GM11168 (cell line): ENCODE data around the gene DDIT3.
"Not testable (repeated sequence)": the region's sequence is repeated elsewhere in the genome, so short reads cannot be mapped to it uniquely, and the experiment has no call there.

Source experiments
- in situ Hi-C: fragments of 300-500 bp; cut with MboI; formaldehyde crosslinking; loops from one replicate; pipeline ENCODE4 v1.12.0; 2022; ENCODE audit warnings: low sequenced_read_pairs; ENCODE audit not compliant: unreplicated experiment

The DDIT3 gene

GRCh38 chr12:57514720-57515407, 5.5 kb downstream of the DDIT3 start:
- in situ Hi-C loops: no loop called here

GRCh38 chr12:57514246-57514645, 6.1 kb downstream of the DDIT3 start:
- in situ Hi-C loops: not testable (repeated sequence)

- in situ Hi-C loops: not testable (repeated sequence)
Measured at GRCh38 chr12:57513677-57514076, 6.6 kb downstream of the DDIT3 start.

GRCh38 chr12:57513266-57513665, 7.0 kb downstream of the DDIT3 start:
- in situ Hi-C loops: no loop called here

GRCh38 chr12:57512665-57513064, 7.6 kb downstream of the DDIT3 start:
- in situ Hi-C loops: no loop called here

GRCh38 chr12:57511588-57512325, 8.6 kb downstream of the DDIT3 start:
- in situ Hi-C loops: no loop called here

- in situ Hi-C loops: no loop called here
Measured at GRCh38 chr12:57511161-57511560, 9.2 kb downstream of the DDIT3 start.

GRCh38 chr12:57507796-57508195, 12.5 kb downstream of the DDIT3 start:
- in situ Hi-C loops: not testable (repeated sequence)

GRCh38 chr12:57506541-57506940, 13.8 kb downstream of the DDIT3 start:
- in situ Hi-C loops: not testable (repeated sequence)

GRCh38 chr12:57502311-57502969, 17.9 kb downstream of the DDIT3 start:
- in situ Hi-C loops: not testable (repeated sequence)

GRCh38 chr12:57500213-57500612, 20.1 kb downstream of the DDIT3 start:
- in situ Hi-C loops: no loop called here

GRCh38 chr12:57498571-57498970, 21.7 kb downstream of the DDIT3 start:
- in situ Hi-C loops: no loop called here

GRCh38 chr12:57498132-57498502, 22.2 kb downstream of the DDIT3 start:
- in situ Hi-C loops: no loop called here

- in situ Hi-C loops: no loop called here
Measured at GRCh38 chr12:57497223-57498131, 22.8 kb downstream of the DDIT3 start.

GRCh38 chr12:57496822-57497221, 23.5 kb downstream of the DDIT3 start:
- in situ Hi-C loops: no loop called here

GRCh38 chr12:57495051-57495701, 25.1 kb downstream of the DDIT3 start:
- in situ Hi-C loops: not testable (repeated sequence)

- in situ Hi-C loops: no loop called here
Measured at GRCh38 chr12:57491393-57492280, 28.7 kb downstream of the DDIT3 start.

- in situ Hi-C loops: no loop called here
Measured at GRCh38 chr12:57490126-57490525, 30.2 kb downstream of the DDIT3 start.

- in situ Hi-C loops: no loop called here
Measured at GRCh38 chr12:57489157-57489641, 31.1 kb downstream of the DDIT3 start.
